GM23338 (cell line): Measurements from ENCODE around the gene FCHO2. TPM values are rescaled to one million over a fixed set of nuclear protein-coding genes. Genes with fewer than 3 reads are reported as not detected.

Source experiments
- ATAC-seq: fragments of 200-7000 bp; cut with Tn5 transposase; 3 replicates; pipeline ENCODE4 v1.9.1; 2020
- DNase-seq: peaks from one replicate; pipeline ENCODE4 v3.0.0-alpha.2; 2015; ENCODE audit warnings: low spot score
- H2AFZ ChIP-seq: fragments of 200-600 bp; sonication (generic); 2 replicates; pipeline ENCODE4 v1.8.0; 2016; ENCODE audit warnings: antibody characterized with exemption, mild to moderate bottlenecking, moderate library complexity
- H3F3A ChIP-seq: fragments of 200-600 bp; sonication (generic); replicated peaks from 2 replicates; pipeline ENCODE4 v1.8.0; 2017; ENCODE audit warnings: antibody characterized with exemption, mixed run types, low read depth
- H3K27ac ChIP-seq: fragments of 200-600 bp; sonication (generic); 2 replicates; pipeline ENCODE4 v1.6.1; 2016; ENCODE audit warnings: low read depth
- H3K27me3 ChIP-seq: fragments of 200-600 bp; sonication (generic); 2 replicates; pipeline ENCODE4 v1.8.0; 2016; ENCODE audit warnings: mild to moderate bottlenecking, mixed run types, moderate library complexity; ENCODE audit not compliant: insufficient read depth
- H3K36me3 ChIP-seq: fragments of 200-600 bp; sonication (generic); 2 replicates; pipeline ENCODE4 v1.8.0; 2016; ENCODE audit warnings: mild to moderate bottlenecking; ENCODE audit not compliant: insufficient read depth
- H3K4me1 ChIP-seq: fragments of 200-600 bp; sonication (generic); 2 replicates; pipeline ENCODE4 v1.8.0; 2016; ENCODE audit warnings: mild to moderate bottlenecking, moderate library complexity; ENCODE audit not compliant: insufficient read depth
- H3K4me2 ChIP-seq: fragments of 200-600 bp; sonication (generic); 2 replicates; pipeline ENCODE4 v1.7.1; 2017; ENCODE audit warnings: mixed run types
- H3K4me3 ChIP-seq: fragments of 200-600 bp; sonication (generic); 2 replicates; pipeline ENCODE4 v1.6.1; 2016; ENCODE audit warnings: mixed run types
- H3K79me2 ChIP-seq: fragments of 200-600 bp; sonication (generic); replicated peaks from 2 replicates; pipeline ENCODE4 v1.8.0; 2017; ENCODE audit warnings: mild to moderate bottlenecking; ENCODE audit not compliant: insufficient read depth
- H3K9me2 ChIP-seq: fragments of 200-600 bp; sonication (generic); 2 replicates; pipeline ENCODE4 v1.8.0; 2017; ENCODE audit not compliant: insufficient read depth
- H4K20me1 ChIP-seq: fragments of 200-600 bp; sonication (generic); replicated peaks from 2 replicates; pipeline ENCODE4 v1.8.0; 2017; ENCODE audit warnings: mild to moderate bottlenecking; ENCODE audit not compliant: insufficient read depth
- H3K27ac Mint-ChIP-seq: 2 replicates; pipeline ENCODE4 v1.8.0; 2020; ENCODE audit warnings: inconsistent platforms, mild to moderate bottlenecking, moderate library complexity, mixed read lengths
- H3K27me3 Mint-ChIP-seq: 3 replicates; pipeline ENCODE4 v1.8.0; 2022; ENCODE audit warnings: low read depth, mild to moderate bottlenecking, moderate library complexity, mixed read lengths, inconsistent platforms; ENCODE audit not compliant: insufficient read depth, poor library complexity
- H3K36me3 Mint-ChIP-seq: 3 replicates; pipeline ENCODE4 v1.8.0; 2021; ENCODE audit warnings: low read depth, mild to moderate bottlenecking, inconsistent platforms, moderate library complexity, mixed read lengths
- H3K4me1 Mint-ChIP-seq: 3 replicates; pipeline ENCODE4 v1.8.0; 2020; ENCODE audit warnings: mild to moderate bottlenecking, inconsistent platforms, mixed read lengths
- H3K4me3 Mint-ChIP-seq: 3 replicates; pipeline ENCODE4 v1.8.0; 2021; ENCODE audit warnings: moderate library complexity, mild to moderate bottlenecking, inconsistent platforms, mixed read lengths
- H3K9me3 Mint-ChIP-seq: 3 replicates; pipeline ENCODE4 v1.8.0; 2020; ENCODE audit warnings: moderate library complexity, mild to moderate bottlenecking, inconsistent platforms, mixed read lengths
- CTCF ChIP-seq, 2 experiments: fragments of 200-600 bp in 1 of 2; sonication (generic) in 1 of 2; conservative IDR thresholded peaks; 2 replicates each; pipeline versions ENCODE4 v1.5.1 to v1.6.1; 2016 to 2017; ENCODE audit warnings: antibody characterized with exemption in 2 of 2, low read depth in 2 of 2, mild to moderate bottlenecking in 2 of 2, moderate library complexity in 1 of 2
- ETS1 ChIP-seq: IDR thresholded peaks from 2 replicates; pipeline ENCODE4 v1.6.1; 2016; ENCODE audit warnings: antibody characterized with exemption
- ZNF462 ChIP-seq: fragments of 250-450 bp; sonication (Bioruptor Pico); IDR thresholded peaks from 2 replicates; pipeline ENCODE4 v1.5.0; 2020; ENCODE audit warnings: mild to moderate bottlenecking, moderate library complexity
- polyA plus RNA-seq: library from polyadenylated mRNA; unstranded; fragments of >200 nt; fragmentation: Nextera tagmentation; extraction: Ambion mirVana; gene quantifications from 2 replicates; pipeline ENCODE4 v1.2.1, GENCODE V29; 2016
- total RNA-seq: library from RNA; depleted of rRNA; stranded (reverse); fragments of >200 nt; shearing (Covaris generic); gene quantifications from 2 replicates; pipeline ENCODE4 v1.2.3, GENCODE V29; 2014

Gene FCHO2
- total and polyA plus RNA-seq, 2 experiments from 2014 or later = 8.4 to 10.1 TPM

- no peak for TF ChIP-seq ETS1
- TF ChIP-seq ZNF462 (CRISPR knock-in tag) = no peak
These were observed 111.4 kb downstream of the FCHO2 start (continued) for GRCh38 chr5:73067213-73067612.

GRCh38 chr5:73081093-73081492 is 125.3 kb downstream of the FCHO2 start:
- no peaks in the 10 kb centered on the region for H3F3A ChIP-seq
- H3K4me3 ChIP-seq = no peak overlapping the region
- DNase-seq (no peak), ATAC-seq (no peak)
- no peak overlapping the region for H3K4me2 ChIP-seq
- no peaks in the 10 kb centered on the region; the same call in 2 of the 3 replicates for H3K9me3 Mint-ChIP-seq
- no peaks in the 10 kb centered on the region for H3K4me1 Mint-ChIP-seq
- H3K36me3 ChIP-seq = no peaks in the 10 kb centered on the region
- no peaks in the 10 kb centered on the region for H3K36me3 Mint-ChIP-seq
- H3K27me3 Mint-ChIP-seq = peaks cover 4% of the 10 kb centered on the region
- H4K20me1 ChIP-seq = no peaks in the 10 kb centered on the region
- H3K9me2 ChIP-seq = no peaks in the 10 kb centered on the region
- H3K4me3 Mint-ChIP-seq = no peak overlapping the region
- no peak overlapping the region for H3K27ac ChIP-seq
- no peaks in the 10 kb centered on the region for H3K27me3 ChIP-seq
- TF ChIP-seq CTCF (conservative IDR thresholded peaks at IDR 0.05; ENCODE audit: low read depth in 2 of 2) = no peak
- no peak overlapping the region for H2AFZ ChIP-seq
- no peaks in the 10 kb centered on the region for H3K79me2 ChIP-seq
- H3K27ac Mint-ChIP-seq = no peak overlapping the region
- H3K4me1 ChIP-seq = no peaks in the 10 kb centered on the region
